Transverse colon (tissue), 4 donors: Measurements from ENCODE around the gene NOTO. TPM values are rescaled to one million over a fixed set of nuclear protein-coding genes. Genes with fewer than 3 reads are reported as not detected.

Source experiments
- DNase-seq: peaks from one replicate; pipeline ENCODE4 v3.0.0-alpha.2; 2019
- H3K27ac ChIP-seq, 4 donors: fragments of 200-600 bp; sonication (generic); 2 replicates each; pipeline ENCODE4 v1.5.1; 2016 to 2018; ENCODE audit warnings: inconsistent platforms in 4 of 4
- H3K27me3 ChIP-seq: fragments of 200-600 bp; sonication (generic); 2 replicates; pipeline ENCODE4 v1.5.1; 2017; ENCODE audit warnings: inconsistent platforms
- H3K36me3 ChIP-seq, 4 donors: fragments of 200-600 bp; sonication (generic); 2 replicates each; pipeline ENCODE4 v1.5.1; 2017 to 2019; ENCODE audit warnings: inconsistent platforms in 4 of 4
- H3K4me1 ChIP-seq, 4 donors: fragments of 200-600 bp; sonication (generic); 2 replicates each; pipeline ENCODE4 v1.5.1; 2017 to 2020; ENCODE audit warnings: inconsistent platforms in 4 of 4
- H3K4me3 ChIP-seq, 4 donors: fragments of 200-600 bp; sonication (generic); 1 replicate in 1 of 4; 2 replicates in 3 of 4; pipeline versions ENCODE4 v1.5.1 to v1.6.1; 2017 to 2019; ENCODE audit warnings: inconsistent platforms in 4 of 4
- H3K9me3 ChIP-seq, 2 donors: fragments of 200-600 bp; sonication (generic); 2 replicates each; pipeline ENCODE4 v1.5.1; 2017 to 2019; ENCODE audit warnings: inconsistent platforms in 2 of 2
- CTCF ChIP-seq, 5 experiments: fragments of 200-600 bp in 3 of 5; fragments of 450-650 bp in 2 of 5; sonication (generic) in 3 of 5; IDR thresholded peaks; 1 replicate in 2 of 5; 2 replicates in 3 of 5; pipeline ENCODE4 v1.5.1; 2016 to 2017; ENCODE audit warnings: antibody characterized with exemption in 5 of 5, inconsistent platforms in 3 of 5, mild to moderate bottlenecking in 2 of 5, moderate library complexity in 1 of 5
- EP300 ChIP-seq: sonication (generic); formaldehyde crosslinking; IDR thresholded peaks from one replicate; pipeline ENCODE4 v1.6.1; 2017; ENCODE audit warnings: antibody characterized with exemption, low read depth
- POLR2A ChIP-seq: fragments of 450-650 bp; IDR thresholded peaks from one replicate; pipeline ENCODE4 v1.6.1; 2016; ENCODE audit warnings: antibody characterized with exemption, mild to moderate bottlenecking, moderate library complexity
- POLR2AphosphoS5 ChIP-seq, 3 donors: sonication (generic); formaldehyde crosslinking; IDR thresholded peaks; one replicate each; pipeline ENCODE4 v1.6.1; 2016; ENCODE audit warnings: antibody characterized with exemption in 3 of 3
- WGBS, 2 donors: methylation state at CpG; one replicate each; pipeline ENCODE4 v1.1.5; 2018; ENCODE audit warnings: low coverage in 1 of 2; 5-methylcytosine and 5-hydroxymethylcytosine counted together
- in situ Hi-C, 4 donors: fragments of 200-750 bp; cut with MboI; loops; one replicate each; pipeline versions ENCODE4 v1.15.0 to v1.15.1; 2017; ENCODE audit warnings: low sequenced_read_pairs in 3 of 4, low pct_ligation_motif_present in 1 of 4, low pct_unique_long_range_greater_than_20kb in 1 of 4
- intact Hi-C: fragments of 100-400 bp; cut with DNase I; formaldehyde crosslinking; loops from one replicate; pipeline ENCODE4 v1.15.1; 2023; ENCODE audit warnings: low total_unique reads
- total RNA-seq, 4 donors: library from RNA; depleted of rRNA; stranded (reverse); fragments of >200 nt; gene quantifications; one replicate each; pipeline ENCODE4 v1.1.0, GENCODE V29; 2016

NOTO gene
- total RNA-seq, 4 donors from 2014 or later: not detected

DNA sequence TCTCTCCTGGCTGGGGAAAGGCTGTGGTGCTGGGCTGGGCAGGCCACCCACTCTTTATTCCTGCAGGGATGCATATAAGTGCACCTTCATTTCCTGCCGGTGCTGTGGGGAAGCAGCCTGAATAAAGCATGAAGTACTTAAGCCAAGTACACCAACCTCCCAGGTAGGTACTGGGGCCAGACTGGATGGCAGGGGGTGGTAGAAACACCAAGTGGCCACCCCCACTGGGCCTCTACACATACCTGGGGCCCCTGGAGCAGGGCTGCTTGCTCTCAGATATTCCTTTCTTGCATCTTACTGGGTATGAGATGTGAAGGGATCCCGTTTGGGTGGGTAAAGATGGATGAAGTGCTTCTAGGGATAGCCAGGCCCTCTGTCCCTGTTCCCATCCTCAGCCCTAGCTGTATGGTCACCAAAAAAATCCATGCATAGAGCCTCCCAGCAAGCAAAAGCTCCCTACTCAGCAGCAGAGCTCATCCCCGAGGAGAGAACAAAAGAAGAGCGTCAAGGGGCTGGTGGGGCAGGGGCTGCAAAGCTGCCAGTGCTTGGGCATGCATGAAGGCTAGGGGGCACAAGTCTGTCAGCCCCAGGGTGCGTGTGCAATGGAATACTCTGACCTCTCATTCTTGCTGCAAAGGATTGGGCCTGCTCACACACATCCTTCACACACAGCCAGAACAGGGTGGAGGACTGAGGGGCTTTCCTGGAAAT, 53.7 kb downstream of the NOTO start:
- TF ChIP-seq CTCF (IDR thresholded peaks at IDR 0.05) (no peak), EP300 (no peak), POLR2AphosphoS5 (IDR thresholded peaks at IDR 0.05) (no peak), POLR2A (no peak)
- Histone ChIP-seq H3K27me3 (no peaks in the 10 kb centered on the region), H3K9me3 (no peaks in the 10 kb centered on the region), H3K27ac (no peak overlapping the region), H3K4me1 (no peaks in the 10 kb centered on the region), H3K4me3 (no peak overlapping the region), H3K36me3 (peaks cover 0 to 11% (median 4%) of the 10 kb centered on the region in 4 donors)
- in situ Hi-C loops (no loop called here), intact Hi-C loops (no loop called here)
- no peak for DNase-seq
- WGBS, 2 donors: 68% methylated on average over 5 of the region's 5 CpGs; no CpG with 5 or more reads in 1 of the 2 donors

DNA sequence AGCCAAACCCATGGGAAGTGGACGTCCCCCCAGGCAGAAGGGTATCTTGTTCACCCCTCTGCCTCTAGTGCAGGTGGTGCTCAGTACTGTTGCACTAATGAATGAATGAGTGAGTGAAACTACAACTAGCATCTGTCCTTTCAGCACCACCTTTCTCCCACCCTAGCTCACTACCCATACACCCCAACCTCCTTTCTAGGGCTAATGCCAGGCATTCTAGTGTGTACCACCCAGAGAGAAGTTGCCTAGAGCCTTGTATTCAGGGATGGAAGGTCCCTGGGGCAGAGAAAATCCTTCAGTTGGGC, 54.2 kb downstream of the NOTO start:
- no peaks in the 10 kb centered on the region for H3K9me3 ChIP-seq
- WGBS, 2 donors: 94% methylated on average over 1 of the region's 1 CpG; no CpG with 5 or more reads in 1 of the 2 donors
- H3K4me1 ChIP-seq: no peaks in the 10 kb centered on the region
- intact Hi-C loops: no loop called here
- peaks cover 0 to 10% (median 3%) of the 10 kb centered on the region in 4 donors for H3K36me3 ChIP-seq
- H3K27ac ChIP-seq: no peak overlapping the region
- in situ Hi-C loops: no loop called here
- no peak overlapping the region for H3K4me3 ChIP-seq
- no peaks in the 10 kb centered on the region for H3K27me3 ChIP-seq
- DNase-seq: no peak
- TF ChIP-seq CTCF (IDR thresholded peaks at IDR 0.05) (no peak), EP300 (no peak), POLR2AphosphoS5 (IDR thresholded peaks at IDR 0.05) (no peak), POLR2A (no peak)

GRCh38 chr2:73257021-73257420, 54.6 kb downstream of the NOTO start:
- Histone ChIP-seq H3K36me3 (peaks cover 0 to 10% (median 3%) of the 10 kb centered on the region in 4 donors), H3K27ac (no peak overlapping the region), H3K9me3 (no peaks in the 10 kb centered on the region), H3K27me3 (no peaks in the 10 kb centered on the region), H3K4me3 (no peak overlapping the region), H3K4me1 (no peaks in the 10 kb centered on the region)
- in situ Hi-C loops (no loop called here), intact Hi-C loops (no loop called here)
- DNase-seq: no peak
- TF ChIP-seq POLR2AphosphoS5 (IDR thresholded peaks at IDR 0.05): no peak
- TF ChIP-seq EP300: no peak
- no peak for TF ChIP-seq CTCF (IDR thresholded peaks at IDR 0.05)
- no peak for TF ChIP-seq POLR2A
- WGBS, 2 donors: 95% methylated on average over 2 of the region's 2 CpGs; no CpG with 5 or more reads in 1 of the 2 donors

- TF ChIP-seq POLR2A: no peak
- no peak for TF ChIP-seq CTCF (IDR thresholded peaks at IDR 0.05)
- no peak for TF ChIP-seq POLR2AphosphoS5 (IDR thresholded peaks at IDR 0.05)
- no peak for TF ChIP-seq EP300
- DNase-seq: peak; percentile 35
These were observed 55.2 kb downstream of the NOTO start for GRCh38 chr2:73257425-73258125.

More at GRCh38 chr2:73257425-73258125, 55.2 kb downstream of the NOTO start:
- Histone ChIP-seq H3K4me1 (no peaks in the 10 kb centered on the region), H3K9me3 (no peaks in the 10 kb centered on the region), H3K27ac (no peak overlapping the region), H3K36me3 (peaks cover 0 to 6% (median 3%) of the 10 kb centered on the region in 4 donors), H3K27me3 (no peaks in the 10 kb centered on the region), H3K4me3 (no peak overlapping the region)
- intact Hi-C loops: no loop called here
- WGBS, 2 donors: 63 to 100% methylated on average over 2 to 10 of the region's 10 CpGs
- in situ Hi-C loops: no loop called here
